ENCODE results near the gene LZTFL1.

Gene LZTFL1

DNA sequence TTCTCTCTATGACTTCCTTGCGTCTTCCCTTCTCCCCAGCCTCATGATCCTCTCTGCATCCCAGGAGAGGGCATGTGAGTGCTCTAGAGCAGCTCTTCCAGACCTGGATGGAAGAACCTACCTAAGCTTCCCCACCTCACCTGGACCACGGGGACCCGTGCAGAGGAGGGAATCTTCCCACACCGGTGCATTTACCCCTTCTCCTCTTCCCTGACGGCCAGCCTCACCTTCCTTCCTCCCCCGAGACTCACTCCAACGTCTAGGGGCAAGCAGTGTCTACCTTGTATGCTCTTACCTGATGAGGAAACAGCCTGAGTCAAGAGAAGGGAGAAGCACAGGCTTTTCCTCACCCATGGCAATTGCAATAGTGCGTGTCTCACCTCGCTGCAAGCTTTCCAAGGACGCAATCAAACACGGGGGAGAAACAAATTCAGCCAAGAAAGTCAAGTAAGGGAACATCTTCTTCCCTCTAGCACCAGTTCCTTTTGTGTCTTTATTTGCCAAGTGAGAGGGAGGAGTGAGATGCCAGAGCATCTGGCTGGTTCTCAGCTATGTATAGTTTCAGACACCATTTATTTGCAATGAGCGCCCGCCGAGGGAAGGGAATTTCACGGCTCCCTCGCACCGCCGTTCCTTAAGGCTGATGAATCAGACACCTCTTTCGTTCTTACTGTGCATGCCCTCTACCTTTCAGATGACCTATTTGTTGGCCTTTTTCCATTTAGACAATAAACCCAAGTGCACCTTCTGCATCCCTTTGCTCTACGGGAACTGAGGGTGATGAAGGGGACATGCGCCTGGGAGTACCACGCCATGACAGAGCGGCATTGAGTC is 42.7 kb upstream of the LZTFL1 start:
- TF ChIP-seq, protein P1, sequence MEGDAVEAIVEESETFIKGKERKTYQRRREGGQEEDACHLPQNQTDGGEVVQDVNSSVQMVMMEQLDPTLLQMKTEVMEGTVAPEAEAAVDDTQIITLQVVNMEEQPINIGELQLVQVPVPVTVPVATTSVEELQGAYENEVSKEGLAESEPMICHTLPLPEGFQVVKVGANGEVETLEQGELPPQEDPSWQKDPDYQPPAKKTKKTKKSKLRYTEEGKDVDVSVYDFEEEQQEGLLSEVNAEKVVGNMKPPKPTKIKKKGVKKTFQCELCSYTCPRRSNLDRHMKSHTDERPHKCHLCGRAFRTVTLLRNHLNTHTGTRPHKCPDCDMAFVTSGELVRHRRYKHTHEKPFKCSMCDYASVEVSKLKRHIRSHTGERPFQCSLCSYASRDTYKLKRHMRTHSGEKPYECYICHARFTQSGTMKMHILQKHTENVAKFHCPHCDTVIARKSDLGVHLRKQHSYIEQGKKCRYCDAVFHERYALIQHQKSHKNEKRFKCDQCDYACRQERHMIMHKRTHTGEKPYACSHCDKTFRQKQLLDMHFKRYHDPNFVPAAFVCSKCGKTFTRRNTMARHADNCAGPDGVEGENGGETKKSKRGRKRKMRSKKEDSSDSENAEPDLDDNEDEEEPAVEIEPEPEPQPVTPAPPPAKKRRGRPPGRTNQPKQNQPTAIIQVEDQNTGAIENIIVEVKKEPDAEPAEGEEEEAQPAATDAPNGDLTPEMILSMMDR (IDR thresholded peaks at IDR 0.05; ENCODE audit: control extremely low read depth, extremely low read depth, low read depth, missing control alignments), result no peak
- DNase-seq (ENCODE audit: extremely low spot score), result no peak
- CTCF ChIA-PET, result interaction anchor here (0.9 to 5.7 kb wide), 9 partner anchors 8 to 195 kb away, joined by 3 to 24 read pairs (median 7); partner anchors contain the start of gene LZTFL1
- POLR2A ChIA-PET, result interaction anchor here (1.0 to 1.3 kb wide), 2 partner anchors 10 to 26 kb away, joined by 3 to 4 read pairs; no protein-coding TSS in a partner anchor

DNA sequence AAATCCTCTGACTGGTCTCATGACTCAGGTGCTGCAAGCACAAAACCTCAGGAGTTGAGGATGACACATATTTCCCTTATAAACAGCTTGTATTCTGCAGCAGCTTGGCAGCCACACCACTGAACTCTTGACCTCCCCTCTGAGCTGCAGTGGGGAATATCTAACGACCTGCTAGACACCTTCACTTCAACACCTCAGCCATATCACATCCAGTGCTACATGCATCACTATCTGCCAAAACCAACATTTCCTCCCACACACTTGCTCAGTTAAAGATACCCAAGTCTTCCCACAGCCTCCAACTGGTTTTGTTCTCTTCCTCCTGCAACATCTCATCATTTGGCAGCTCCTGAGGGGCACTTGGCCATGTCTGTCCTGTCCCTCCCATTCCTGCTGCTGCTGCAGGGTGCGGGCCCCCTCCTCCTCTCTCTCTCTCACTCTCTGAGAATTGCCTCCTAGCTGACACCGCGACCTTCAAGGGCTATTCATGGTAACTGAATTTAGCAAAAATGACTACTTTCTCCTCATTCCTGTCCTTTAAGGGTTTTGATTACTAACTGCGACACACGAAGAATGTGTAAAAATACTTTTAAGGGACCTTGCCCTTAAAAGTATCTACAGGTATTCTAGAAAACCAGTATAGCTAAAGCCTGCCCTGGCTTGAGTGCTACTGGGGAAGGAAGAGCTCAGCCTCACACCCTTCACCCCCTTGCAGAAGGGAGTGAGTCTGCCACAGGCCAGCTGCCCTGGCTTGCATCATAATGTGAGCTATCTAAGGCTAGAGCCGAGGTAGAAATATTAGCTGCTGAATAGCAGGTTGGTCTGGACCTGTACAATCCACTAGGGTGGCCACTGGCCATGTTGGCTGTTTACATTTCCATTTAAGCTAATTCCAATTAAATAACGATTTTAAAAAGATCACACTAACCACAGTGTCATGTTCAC is 39.4 kb upstream of the LZTFL1 start:
- DNase-seq (ENCODE audit: extremely low spot score), result peak; percentile 56
- ChIA-PET CTCF (interaction anchor here (0.8 to 2.3 kb wide), 14 partner anchors 9 to 56 kb away, joined by 3 to 13 read pairs (median 4); no protein-coding TSS in a partner anchor), POLR2A (interaction anchor here (0.6 to 0.7 kb wide), 3 partner anchors 39 to 897 kb away, joined by 3 to 4 read pairs (median 3); partner anchors contain the start of gene LZTFL1)
- TF ChIP-seq, protein P1 (IDR thresholded peaks at IDR 0.05; ENCODE audit: control extremely low read depth, extremely low read depth, low read depth, missing control alignments), result no peak

DNA sequence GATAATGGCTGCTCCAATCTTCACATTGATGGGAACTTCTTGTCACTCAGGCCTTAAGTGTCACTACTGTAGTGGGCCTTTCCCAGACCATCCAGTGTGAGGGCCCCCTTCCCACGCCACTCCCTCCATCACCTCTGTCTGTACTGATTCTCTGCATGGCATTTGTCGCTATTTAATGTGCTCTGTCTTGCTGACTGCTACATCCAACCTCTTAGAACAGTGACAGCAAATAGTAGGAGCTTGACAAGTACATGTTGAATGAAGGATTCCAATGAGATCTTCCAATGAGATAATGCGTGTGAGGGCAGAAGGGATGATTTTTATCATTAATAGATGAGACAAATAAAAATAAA is 38.8 kb upstream of the LZTFL1 start:
- POLR2A ChIA-PET, result no interaction called here
- TF ChIP-seq, protein P1 (IDR thresholded peaks at IDR 0.05; ENCODE audit: control extremely low read depth, extremely low read depth, low read depth, missing control alignments), result no peak
- DNase-seq (ENCODE audit: extremely low spot score), result no peak
- CTCF ChIA-PET, result interaction anchor here (1.4 to 2.3 kb wide), 7 partner anchors 8 to 56 kb away, joined by 3 to 13 read pairs (median 6); no protein-coding TSS in a partner anchor

DNA sequence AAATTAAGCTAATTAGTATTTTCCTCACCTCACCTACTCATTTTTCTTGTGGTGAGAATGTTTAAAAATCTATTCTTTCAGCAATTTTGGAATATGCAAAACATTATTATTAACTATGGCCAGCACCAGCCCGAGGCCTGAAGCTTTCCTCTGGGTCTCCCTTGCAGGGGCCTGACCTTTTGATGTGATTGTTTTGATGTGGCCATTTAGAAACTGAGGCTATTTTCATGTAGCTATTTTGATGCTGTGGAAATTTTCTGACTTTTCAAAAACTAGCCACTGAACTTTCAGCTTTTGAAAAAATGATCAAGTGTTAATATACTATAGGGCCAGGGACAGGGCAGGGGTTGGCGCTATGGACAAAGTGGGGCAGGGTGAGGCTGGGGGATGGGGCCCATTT is 36.2 kb upstream of the LZTFL1 start:
- TF ChIP-seq, protein P1 (IDR thresholded peaks at IDR 0.05; ENCODE audit: control extremely low read depth, extremely low read depth, low read depth, missing control alignments), result no peak
- CTCF ChIA-PET, result interaction anchor here (1.0 to 3.1 kb wide), 3 partner anchors 8 to 44 kb away, joined by 3 to 11 read pairs (median 3); partner anchors contain the start of gene CCR9
- POLR2A ChIA-PET, result interaction anchor here (0.6 kb wide), 1 partner anchor 490 kb away, joined by 5 read pairs; no protein-coding TSS in a partner anchor
- peak; percentile 35 for DNase-seq (ENCODE audit: extremely low spot score)

DNA sequence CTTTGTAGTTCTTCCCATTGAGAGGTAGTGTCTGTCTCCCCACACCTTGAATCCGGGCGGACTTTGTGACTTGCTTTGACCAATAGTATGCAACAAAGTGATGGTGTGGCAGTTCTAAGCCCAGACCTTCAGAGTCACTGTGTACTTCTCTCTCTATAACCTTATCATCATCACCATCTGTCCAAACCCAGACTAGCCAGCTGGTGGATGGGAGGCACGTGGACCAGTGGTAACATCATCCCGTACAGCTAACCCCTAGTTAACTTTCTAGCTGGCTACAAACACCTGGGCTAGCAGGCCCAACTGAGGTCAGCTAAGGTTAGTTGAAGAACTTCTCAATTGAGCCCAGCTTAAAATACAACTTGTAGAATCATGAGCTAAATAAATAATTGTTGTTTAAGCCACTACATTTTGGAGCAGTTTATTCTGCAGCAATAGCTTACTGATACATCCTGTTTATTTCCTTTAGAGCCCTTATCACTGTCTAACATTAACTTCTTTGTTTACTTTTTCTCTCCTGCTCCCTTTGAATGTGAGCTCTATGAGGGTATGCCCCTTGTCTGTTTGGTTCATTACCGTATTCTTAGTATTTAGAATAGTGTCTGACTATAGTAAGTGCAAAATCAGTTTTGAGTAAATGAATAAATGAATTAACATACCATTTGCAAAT is 32.9 kb upstream of the LZTFL1 start:
- DNase-seq (ENCODE audit: extremely low spot score), result no peak
- CTCF ChIA-PET, result interaction anchor here (0.8 to 2.1 kb wide), 8 partner anchors 9 to 54 kb away, joined by 3 to 8 read pairs (median 4); no protein-coding TSS in a partner anchor
- TF ChIP-seq, protein P1 (IDR thresholded peaks at IDR 0.05; ENCODE audit: control extremely low read depth, extremely low read depth, low read depth, missing control alignments), result no peak
- POLR2A ChIA-PET, result interaction anchor here (1.2 kb wide), 1 partner anchor 10 kb away, joined by 3 read pairs; no protein-coding TSS in a partner anchor
